Nephron progenitor cell (in vitro differentiated cells): ENCODE results near the gene SELENOM.
"Not testable (repeated sequence)": the region's sequence is repeated elsewhere in the genome, so short reads cannot be mapped to it uniquely, and the experiment has no call there.

Experiments
- DNase-seq: peaks from one replicate; pipeline ENCODE4 v3.0.0; 2021
- H3K27ac Mint-ChIP-seq: 2 replicates; pipeline ENCODE4 v1.8.0; 2021; ENCODE audit warnings: mild to moderate bottlenecking, moderate library complexity, mixed read lengths
- H3K27me3 Mint-ChIP-seq: 2 replicates; pipeline ENCODE4 v1.8.0; 2021; ENCODE audit warnings: mild to moderate bottlenecking, low read depth, mixed read lengths; ENCODE audit not compliant: poor library complexity
- H3K36me3 Mint-ChIP-seq: 2 replicates; pipeline ENCODE4 v1.8.0; 2021; ENCODE audit warnings: low read depth, mixed read lengths
- H3K4me1 Mint-ChIP-seq: 2 replicates; pipeline ENCODE4 v1.8.0; 2021; ENCODE audit warnings: mixed read lengths
- H3K4me3 Mint-ChIP-seq: 2 replicates; pipeline ENCODE4 v1.8.0; 2021; ENCODE audit warnings: mild to moderate bottlenecking, moderate library complexity, mixed read lengths
- H3K9me3 Mint-ChIP-seq: 2 replicates; pipeline ENCODE4 v1.8.0; 2021; ENCODE audit warnings: mild to moderate bottlenecking, moderate library complexity, mixed read lengths
- CTCF ChIP-seq: fragments of 200-600 bp; sonication (generic); IDR thresholded peaks from 2 replicates; pipeline ENCODE4 v1.5.0; 2021; ENCODE audit warnings: antibody characterized with exemption

SELENOM gene

GRCh38 chr22:31120642-31121041, 13.3 kb upstream of the SELENOM start:
- Mint-ChIP-seq H3K9me3 (no peaks in the 10 kb centered on the region), H3K27me3 (peaks cover 13% of the 10 kb centered on the region), H3K4me1 (peaks cover 27% of the 10 kb centered on the region), H3K27ac (no peak overlapping the region), H3K36me3 (no peaks in the 10 kb centered on the region), H3K4me3 (no peak overlapping the region)
- DNase-seq, result no peak
- TF ChIP-seq CTCF, result no peak

GRCh38 chr22:31120230-31120629, 12.9 kb upstream of the SELENOM start:
- DNase-seq, result no peak
- TF ChIP-seq CTCF, result no peak
- Mint-ChIP-seq H3K27me3 (peaks cover 13% of the 10 kb centered on the region), H3K9me3 (no peaks in the 10 kb centered on the region), H3K4me1 (peaks cover 27% of the 10 kb centered on the region), H3K36me3 (no peaks in the 10 kb centered on the region), H3K27ac (no peak overlapping the region), H3K4me3 (no peak overlapping the region)

- peaks cover 11% of the 10 kb centered on the region for H3K27me3 Mint-ChIP-seq
- no peaks in the 10 kb centered on the region for H3K9me3 Mint-ChIP-seq
- H3K27ac Mint-ChIP-seq, result no peak overlapping the region
- peaks cover 27% of the 10 kb centered on the region for H3K4me1 Mint-ChIP-seq
- no peaks in the 10 kb centered on the region for H3K36me3 Mint-ChIP-seq
- no peak for TF ChIP-seq CTCF
- no peak for DNase-seq
- H3K4me3 Mint-ChIP-seq, result no peak overlapping the region
Measured at GRCh38 chr22:31119026-31119717, 11.8 kb upstream of the SELENOM start.

GRCh38 chr22:31118046-31118820, 10.9 kb upstream of the SELENOM start:
- Mint-ChIP-seq H3K9me3 (no peaks in the 10 kb centered on the region), H3K27ac (no peak overlapping the region), H3K27me3 (peaks cover 10% of the 10 kb centered on the region), H3K36me3 (no peaks in the 10 kb centered on the region), H3K4me1 (peaks cover 22% of the 10 kb centered on the region), H3K4me3 (no peak overlapping the region)
- no peak for TF ChIP-seq CTCF
- no peak for DNase-seq

- H3K4me3 Mint-ChIP-seq, H3K36me3 Mint-ChIP-seq, H3K9me3 Mint-ChIP-seq, DNase-seq, H3K27ac Mint-ChIP-seq: not testable (repeated sequence)
- Mint-ChIP-seq H3K4me1 (peaks cover 11% of the 10 kb centered on the region), H3K27me3 (peaks cover 18% of the 10 kb centered on the region)
Measured at GRCh38 chr22:31112547-31113091, 5.3 kb upstream of the SELENOM start.

GRCh38 chr22:31107894-31108218, 488 bp upstream of the SELENOM start:
- no peak for TF ChIP-seq CTCF
- H3K4me3 Mint-ChIP-seq, result peak overlapping the region; percentile 82
- no peaks in the 10 kb centered on the region for H3K9me3 Mint-ChIP-seq
- no peak for DNase-seq
- H3K27me3 Mint-ChIP-seq, result peaks cover 39% of the 10 kb centered on the region
- peaks cover 22% of the 10 kb centered on the region for H3K4me1 Mint-ChIP-seq
- H3K27ac Mint-ChIP-seq, result peak overlapping the region; percentile 3
- no peaks in the 10 kb centered on the region for H3K36me3 Mint-ChIP-seq
